A673 (cell line): ENCODE data around the gene CHRNA7. TPM values are rescaled to one million over a fixed set of nuclear protein-coding genes. Genes with fewer than 3 reads are reported as not detected.

Source experiments
- BruUV-seq: library from RNA; stranded (reverse); fragments of 400-500 nt; replicated peaks from 2 replicates; lab custom pipeline; 2021; lab: Mats Ljungman, UMichigan
- CTCF ChIA-PET: fragments of 300-600 bp; sonication (Branson Sonifier 250); formaldehyde crosslinking; loops from one replicate; lab custom pipeline; 2022; ENCODE audit warnings: antibody characterized with exemption; lab: Charles Lee
- POLR2A ChIA-PET: fragments of 300-600 bp; sonication (Branson Sonifier 250); formaldehyde crosslinking; loops from one replicate; lab custom pipeline; 2022; ENCODE audit warnings: antibody characterized with exemption; ENCODE audit not compliant: low non-redundant PET; lab: Charles Lee
- DNase-seq: peaks from one replicate; pipeline ENCODE4 v3.0.0-alpha.2; 2015; ENCODE audit warnings: low spot score
- H3K27ac ChIP-seq: fragments of 200-600 bp; sonication (generic); 2 replicates; pipeline ENCODE4 v1.5.1; 2016; ENCODE audit warnings: mixed run types, low read depth, mild to moderate bottlenecking, mixed read lengths, antibody characterized with exemption, low read length; ENCODE audit not compliant: poor library complexity, severe bottlenecking
- H3K27me3 ChIP-seq: fragments of 200-600 bp; sonication (generic); replicated peaks from 2 replicates; pipeline ENCODE4 v1.6.1; 2017; ENCODE audit warnings: mixed run types, low read depth, mild to moderate bottlenecking, mixed read lengths, antibody characterized with exemption, low read length; ENCODE audit not compliant: insufficient read depth, poor library complexity
- H3K36me3 ChIP-seq: fragments of 200-600 bp; sonication (generic); 2 replicates; pipeline ENCODE4 v1.6.1; 2016; ENCODE audit warnings: mixed run types, mild to moderate bottlenecking, mixed read lengths, antibody characterized with exemption, low read length; ENCODE audit not compliant: insufficient read depth, poor library complexity, severe bottlenecking
- H3K4me1 ChIP-seq: fragments of 200-600 bp; sonication (generic); 2 replicates; pipeline ENCODE4 v1.6.1; 2017; ENCODE audit warnings: mixed run types, mild to moderate bottlenecking, mixed read lengths, antibody characterized with exemption, low read length; ENCODE audit not compliant: insufficient read depth, poor library complexity, severe bottlenecking
- H3K4me3 ChIP-seq: fragments of 200-600 bp; sonication (generic); 2 replicates; pipeline ENCODE4 v1.5.1; 2016; ENCODE audit warnings: low read depth, mixed run types, mild to moderate bottlenecking, mixed read lengths, low read length; ENCODE audit not compliant: poor library complexity, severe bottlenecking
- H3K9me3 ChIP-seq: fragments of 200-600 bp; sonication (generic); 2 replicates; pipeline ENCODE4 v1.6.1; 2016; ENCODE audit warnings: mixed run types, low read depth, mild to moderate bottlenecking, mixed read lengths, antibody characterized with exemption, low read length; ENCODE audit not compliant: poor library complexity, severe bottlenecking
- EZH2 ChIP-seq: fragments of 200-600 bp; sonication (generic); IDR thresholded peaks from 2 replicates; pipeline ENCODE4 v1.6.1; 2017; ENCODE audit warnings: borderline replicate concordance, low read depth, mild to moderate bottlenecking, mixed read lengths, antibody characterized with exemption, low read length; ENCODE audit not compliant: poor library complexity, severe bottlenecking
- intact Hi-C: fragments of 100-400 bp; cut with micrococcal nuclease; formaldehyde crosslinking; loops from one replicate; pipeline ENCODE4 v1.10.0; 2022; ENCODE audit not compliant: unreplicated experiment
- total RNA-seq: library from RNA; stranded (reverse); gene quantifications from 2 replicates; pipeline ENCODE4 v1.2.3, GENCODE V29; 2021
- TF ChIP-seq, protein P1 (sequence below): fragments of 300-800, 200-600 bp; sonication (generic); conservative IDR thresholded peaks from 2 replicates; pipeline ENCODE4 v1.5.1; 2017; ENCODE audit warnings: low read depth, mild to moderate bottlenecking, antibody characterized with exemption, low read length, moderate library complexity, mixed read lengths

The CHRNA7 gene
- total RNA-seq, 1 experiment from 2014 or later: 3.7 TPM

DNA sequence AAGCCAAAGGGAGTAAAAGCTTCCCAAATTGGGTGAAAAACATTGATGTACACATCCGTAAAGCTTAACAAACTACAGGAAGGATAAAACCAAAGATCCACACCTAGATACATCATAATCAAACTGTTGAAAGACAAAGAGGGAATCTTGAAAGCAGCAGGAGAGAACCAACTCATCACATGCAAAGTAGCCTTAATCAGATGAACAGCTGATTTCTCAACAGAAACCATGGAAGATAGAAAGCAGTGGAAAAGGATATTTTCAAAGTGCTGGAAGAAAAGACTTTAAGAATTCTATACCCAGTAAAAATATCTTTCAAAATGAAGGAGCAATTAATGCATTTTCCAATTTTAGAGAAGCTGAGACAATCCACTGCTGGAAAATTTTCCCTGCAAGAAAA is 36.8 kb downstream of the CHRNA7 start:
- no peak for DNase-seq
- Histone ChIP-seq H3K27me3 (no peaks in the 10 kb centered on the region), H3K9me3 (peaks cover 25% of the 10 kb centered on the region), H3K27ac (no peak overlapping the region), H3K4me3 (no peak overlapping the region), H3K36me3 (no peaks in the 10 kb centered on the region), H3K4me1 (no peaks in the 10 kb centered on the region)
- CTCF ChIA-PET: no interaction called here
- no peak for TF ChIP-seq EZH2
- TF ChIP-seq, protein P1, sequence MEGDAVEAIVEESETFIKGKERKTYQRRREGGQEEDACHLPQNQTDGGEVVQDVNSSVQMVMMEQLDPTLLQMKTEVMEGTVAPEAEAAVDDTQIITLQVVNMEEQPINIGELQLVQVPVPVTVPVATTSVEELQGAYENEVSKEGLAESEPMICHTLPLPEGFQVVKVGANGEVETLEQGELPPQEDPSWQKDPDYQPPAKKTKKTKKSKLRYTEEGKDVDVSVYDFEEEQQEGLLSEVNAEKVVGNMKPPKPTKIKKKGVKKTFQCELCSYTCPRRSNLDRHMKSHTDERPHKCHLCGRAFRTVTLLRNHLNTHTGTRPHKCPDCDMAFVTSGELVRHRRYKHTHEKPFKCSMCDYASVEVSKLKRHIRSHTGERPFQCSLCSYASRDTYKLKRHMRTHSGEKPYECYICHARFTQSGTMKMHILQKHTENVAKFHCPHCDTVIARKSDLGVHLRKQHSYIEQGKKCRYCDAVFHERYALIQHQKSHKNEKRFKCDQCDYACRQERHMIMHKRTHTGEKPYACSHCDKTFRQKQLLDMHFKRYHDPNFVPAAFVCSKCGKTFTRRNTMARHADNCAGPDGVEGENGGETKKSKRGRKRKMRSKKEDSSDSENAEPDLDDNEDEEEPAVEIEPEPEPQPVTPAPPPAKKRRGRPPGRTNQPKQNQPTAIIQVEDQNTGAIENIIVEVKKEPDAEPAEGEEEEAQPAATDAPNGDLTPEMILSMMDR: no peak
- POLR2A ChIA-PET: no interaction called here
- no TSS peak for BruUV-seq
- intact Hi-C loops: no loop called here

DNA sequence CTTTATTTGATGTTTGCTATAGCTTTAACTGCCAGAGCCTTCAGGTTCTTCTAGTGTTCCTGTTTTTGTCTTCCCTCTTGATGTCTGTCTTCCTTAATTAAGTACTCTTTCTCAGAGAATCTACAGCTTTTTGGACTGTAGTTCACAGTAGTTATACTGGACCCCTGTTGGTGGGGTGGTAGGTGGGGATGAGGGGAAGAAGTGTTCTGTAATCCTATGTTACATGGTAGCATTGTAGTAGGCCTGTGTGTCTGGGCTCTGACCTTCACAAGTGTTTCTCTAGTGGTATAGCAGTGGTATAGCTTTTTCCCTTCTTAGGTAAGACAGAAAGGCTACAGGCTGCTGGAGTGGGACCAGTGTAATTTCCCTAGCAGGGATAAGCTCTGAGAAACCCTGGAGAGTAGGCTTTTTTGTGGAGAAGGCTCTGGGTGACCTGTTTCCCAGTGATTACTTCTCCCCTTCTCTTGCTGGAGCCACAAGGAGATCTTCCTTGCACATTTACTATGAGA is 59.6 kb downstream of the CHRNA7 start:
- ChIA-PET CTCF (no interaction called here), POLR2A (no interaction called here)
- Histone ChIP-seq H3K4me1 (no peaks in the 10 kb centered on the region), H3K36me3 (no peaks in the 10 kb centered on the region), H3K9me3 (no peaks in the 10 kb centered on the region), H3K27ac (no peak overlapping the region), H3K4me3 (no peak overlapping the region), H3K27me3 (no peaks in the 10 kb centered on the region)
- intact Hi-C loops: no loop called here
- TF ChIP-seq, protein P1: no peak
- no peak for TF ChIP-seq EZH2
- BruUV-seq: no TSS peak
- no peak for DNase-seq

DNA sequence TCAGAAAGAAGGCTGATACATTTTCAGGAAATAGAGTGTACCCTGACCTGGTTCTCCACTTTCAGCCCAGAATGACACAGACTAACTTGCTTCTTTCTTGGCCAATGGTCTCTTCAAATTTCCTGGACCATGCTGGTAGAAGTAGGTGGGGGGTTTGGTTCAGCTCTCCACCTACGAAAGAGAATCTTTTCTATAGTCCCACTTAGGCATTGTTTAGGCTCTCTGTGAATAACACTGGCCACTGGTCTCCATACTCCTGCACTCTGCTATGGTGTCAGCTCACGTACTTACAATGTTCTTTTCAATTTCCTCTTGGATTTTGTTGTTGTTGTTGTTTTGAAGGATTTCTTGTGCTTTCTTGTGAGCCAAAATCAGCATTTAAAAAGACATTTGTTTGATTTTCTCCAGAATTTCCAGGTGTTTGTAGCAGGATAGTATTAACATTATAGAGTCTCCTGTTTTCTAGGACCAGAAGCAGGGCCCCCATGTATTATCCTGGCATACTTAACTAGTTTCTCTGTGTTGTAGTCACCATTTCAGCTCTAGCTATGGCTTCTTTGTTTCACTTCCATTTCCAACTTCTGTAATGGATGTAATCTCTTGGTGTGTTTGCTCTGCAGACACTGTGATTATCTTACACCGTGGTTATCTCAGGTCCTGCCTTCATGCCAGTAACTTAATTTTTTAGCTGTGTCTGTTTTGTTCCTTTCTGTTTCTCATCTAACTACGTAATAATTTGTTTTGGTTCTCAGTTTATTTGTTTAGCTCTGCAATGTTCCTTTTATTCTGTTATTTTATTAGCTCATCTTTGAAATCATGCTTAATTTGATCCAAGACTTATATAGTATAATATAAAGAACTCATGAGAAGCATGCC is 61.4 kb downstream of the CHRNA7 start:
- CTCF ChIA-PET: no interaction called here
- Histone ChIP-seq H3K4me3 (no peak overlapping the region), H3K9me3 (no peaks in the 10 kb centered on the region), H3K27ac (no peak overlapping the region), H3K4me1 (no peaks in the 10 kb centered on the region), H3K36me3 (no peaks in the 10 kb centered on the region), H3K27me3 (no peaks in the 10 kb centered on the region)
- POLR2A ChIA-PET: no interaction called here
- TF ChIP-seq EZH2: no peak
- TF ChIP-seq, protein P1: no peak
- BruUV-seq: no TSS peak
- intact Hi-C loops: no loop called here
- no peak for DNase-seq
